Measurements from ENCODE around the gene ADARB1. TPM values are rescaled to one million over a fixed set of nuclear protein-coding genes. Genes with fewer than 3 reads are reported as not detected.

ADARB1 gene
- total and polyA plus RNA-seq, 2 donors (not counting 1 experiment from before 2014, with no cell fraction given): 17.1 to 33.3 TPM

- TF ChIP-seq CTCF (IDR thresholded peaks at IDR 0.05) (no peak), EZH2 (IDR thresholded peaks at IDR 0.05; ENCODE audit: borderline replicate concordance, insufficient read depth, low read depth, low read length, poor library complexity, severe bottlenecking) (no peak)
- H2AFZ ChIP-seq (ENCODE audit: insufficient read depth, low read depth, low read length, poor library complexity, severe bottlenecking): no peak overlapping the region
- Mint-ChIP-seq H3K4me1 (no peaks in the 10 kb centered on the region), H3K27ac (no peak overlapping the region), H3K4me3 (no peak overlapping the region), H3K27me3 (no peaks in the 10 kb centered on the region), H3K9me3 (ENCODE audit: insufficient read depth) (no peaks in the 10 kb centered on the region)
- peaks cover 0 to 3% (median 0%) of the 10 kb centered on the region in 3 donors for H3K9me3 ChIP-seq (ENCODE audit: control extremely low read depth in 1 of 3, control insufficient read depth in 2 of 3, insufficient read depth in 1 of 3, low read length in 2 of 3)
- H3K9ac ChIP-seq (ENCODE audit: low read length): no peak overlapping the region
- no peak overlapping the region for H3K27ac ChIP-seq (ENCODE audit: low read length in 2 of 2)
- POLR2A ChIA-PET: no interaction called here
- H3K4me3 ChIP-seq (ENCODE audit: control extremely low read depth in 1 of 5, extremely low read depth in 1 of 5, insufficient read depth in 1 of 5, low read depth in 2 of 5, low read length in 4 of 5): no peak overlapping the region
- WGBS (ENCODE audit: insufficient coverage): over 99% methylated on average over 32 of the region's 34 CpGs
- DNase-seq: no peak
- peaks cover 0 to 40% of the 10 kb centered on the region in 2 experiments for H3K36me3 ChIP-seq (replicated peaks in 1 of 2; ENCODE audit: control extremely low read depth in 1 of 2, control insufficient read depth in 1 of 2, extremely low read depth in 1 of 2, insufficient read depth in 2 of 2, low read length in 1 of 2)
- H3K4me2 ChIP-seq (replicated peaks; ENCODE audit: low read depth, low read length, poor library complexity, severe bottlenecking): no peak overlapping the region
- H3K27me3 ChIP-seq (replicated peaks in 1 of 4; ENCODE audit: control extremely low read depth in 1 of 4, control insufficient read depth in 3 of 4, insufficient read depth in 4 of 4, low read length in 3 of 4): no peaks in the 10 kb centered on the region
- peaks cover 4% of the 10 kb centered on the region for H4K20me1 ChIP-seq (ENCODE audit: control insufficient read depth, insufficient read depth, low read length, poor library complexity, severe bottlenecking)
- H3K79me2 ChIP-seq (ENCODE audit: control insufficient read depth, insufficient read depth, low read length): peaks cover 3% of the 10 kb centered on the region
- CTCF ChIA-PET: no interaction called here
- ATAC-seq (ENCODE audit: low read depth): no peak
- intact Hi-C loops (cut with micrococcal nuclease): no loop called here
- no peaks in the 10 kb centered on the region for H3K4me1 ChIP-seq (ENCODE audit: control insufficient read depth in 2 of 2, insufficient read depth in 2 of 2, low read length in 2 of 2)
Observed at GRCh38 chr21:45264912-45265515, 190.6 kb downstream of the ADARB1 start.

GRCh38 chr21:45265721-45266517 is 191.5 kb downstream of the ADARB1 start:
- no peak overlapping the region for H3K4me2 ChIP-seq (replicated peaks; ENCODE audit: low read depth, low read length, poor library complexity, severe bottlenecking)
- no peak overlapping the region for H3K27ac Mint-ChIP-seq
- TF ChIP-seq EZH2 (IDR thresholded peaks at IDR 0.05; ENCODE audit: borderline replicate concordance, insufficient read depth, low read depth, low read length, poor library complexity, severe bottlenecking) (no peak), CTCF (IDR thresholded peaks at IDR 0.05) (no peak)
- POLR2A ChIA-PET: no interaction called here
- no peak overlapping the region for H3K9ac ChIP-seq (ENCODE audit: low read length)
- no peak overlapping the region for H3K4me3 Mint-ChIP-seq
- H3K4me1 ChIP-seq (ENCODE audit: control insufficient read depth in 2 of 2, insufficient read depth in 2 of 2, low read length in 2 of 2): no peaks in the 10 kb centered on the region
- DNase-seq (no peak), ATAC-seq (ENCODE audit: low read depth) (no peak)
- CTCF ChIA-PET: no interaction called here
- no peak overlapping the region for H2AFZ ChIP-seq (ENCODE audit: insufficient read depth, low read depth, low read length, poor library complexity, severe bottlenecking)
- no peaks in the 10 kb centered on the region for H3K9me3 Mint-ChIP-seq (ENCODE audit: insufficient read depth)
- peaks cover 0 to 49% of the 10 kb centered on the region in 2 experiments for H3K36me3 ChIP-seq (replicated peaks in 1 of 2; ENCODE audit: control extremely low read depth in 1 of 2, control insufficient read depth in 1 of 2, extremely low read depth in 1 of 2, insufficient read depth in 2 of 2, low read length in 1 of 2)
- peaks cover 0 to 10% (median 0%) of the 10 kb centered on the region in 3 donors for H3K9me3 ChIP-seq (ENCODE audit: control extremely low read depth in 1 of 3, control insufficient read depth in 2 of 3, insufficient read depth in 1 of 3, low read length in 2 of 3)
- H3K27me3 ChIP-seq (replicated peaks in 1 of 4; ENCODE audit: control extremely low read depth in 1 of 4, control insufficient read depth in 3 of 4, insufficient read depth in 4 of 4, low read length in 3 of 4): no peaks in the 10 kb centered on the region
- no peak overlapping the region for H3K27ac ChIP-seq (ENCODE audit: low read length in 2 of 2)
- H4K20me1 ChIP-seq (ENCODE audit: control insufficient read depth, insufficient read depth, low read length, poor library complexity, severe bottlenecking): peaks cover 10% of the 10 kb centered on the region
- H3K79me2 ChIP-seq (ENCODE audit: control insufficient read depth, insufficient read depth, low read length): peaks cover 11% of the 10 kb centered on the region
- no peaks in the 10 kb centered on the region for H3K27me3 Mint-ChIP-seq
- no peaks in the 10 kb centered on the region for H3K4me1 Mint-ChIP-seq
- H3K4me3 ChIP-seq (ENCODE audit: control extremely low read depth in 1 of 5, extremely low read depth in 1 of 5, insufficient read depth in 1 of 5, low read depth in 2 of 5, low read length in 4 of 5): no peak overlapping the region
- intact Hi-C loops (cut with micrococcal nuclease): no loop called here
- WGBS (ENCODE audit: insufficient coverage): 97% methylated on average over 36 of the region's 36 CpGs

Measured in B cell (primary cell).